GM23338 (cell line): Measurements from ENCODE around the gene FLG2.

Source experiments
- CREB1 ChIP-seq: fragments of 250-450 bp; sonication (Bioruptor Pico); IDR thresholded peaks from 2 replicates; pipeline ENCODE4 v1.5.0; 2020; ENCODE audit warnings: low read depth, mild to moderate bottlenecking, moderate library complexity
- EZH2 ChIP-seq: fragments of 200-600 bp; sonication (generic); IDR thresholded peaks from one replicate; pipeline ENCODE4 v1.8.0; 2017; ENCODE audit warnings: antibody characterized with exemption, mild to moderate bottlenecking, low read depth; ENCODE audit not compliant: unreplicated experiment
- EZH2phosphoT487 ChIP-seq: fragments of 200-600 bp; sonication (generic); IDR thresholded peaks from one replicate; pipeline ENCODE4 v1.8.1; 2018; ENCODE audit warnings: antibody characterized with exemption; ENCODE audit not compliant: unreplicated experiment
- POLR2AphosphoS5 ChIP-seq: IDR thresholded peaks from 2 replicates; pipeline ENCODE4 v1.6.1; 2016; ENCODE audit warnings: antibody characterized with exemption, low read depth
- TF ChIP-seq, protein P1 (sequence below), 2 experiments: fragments of 200-600 bp in 1 of 2; sonication (generic) in 1 of 2; conservative IDR thresholded peaks; 2 replicates each; pipeline versions ENCODE4 v1.5.1 to v1.6.1; 2016 to 2017; ENCODE audit warnings: antibody characterized with exemption in 2 of 2, low read depth in 2 of 2, mild to moderate bottlenecking in 2 of 2, moderate library complexity in 1 of 2
- TF ChIP-seq, protein P2 (sequence below): IDR thresholded peaks from one replicate; pipeline ENCODE4 v1.6.1; 2018; ENCODE audit warnings: antibody characterized with exemption; ENCODE audit not compliant: unreplicated experiment

DNA sequence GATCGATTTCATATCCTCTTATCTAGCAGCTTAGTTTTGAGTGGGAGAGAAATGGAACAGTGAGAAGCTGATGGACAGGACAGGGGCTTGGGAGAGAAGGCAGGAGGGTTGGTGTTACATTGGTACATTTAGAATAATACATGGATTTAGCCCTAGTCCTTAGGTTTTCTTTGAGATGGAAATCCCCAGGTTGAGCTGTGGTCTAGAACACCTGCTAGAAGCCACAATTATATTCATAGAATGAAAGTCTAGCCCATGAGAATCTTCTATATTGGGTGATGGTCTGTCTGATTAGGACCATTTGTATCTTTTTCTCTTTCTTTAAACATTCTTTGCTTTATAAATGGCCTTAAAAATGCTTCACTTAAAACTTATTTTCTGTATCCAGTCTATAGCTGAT is 34.3 kb upstream of the FLG2 start:
- TF ChIP-seq EZH2 (no peak), POLR2AphosphoS5 (no peak), EZH2phosphoT487 (no peak), CREB1 (CRISPR knock-in tag) (no peak)
- TF ChIP-seq, protein P1, sequence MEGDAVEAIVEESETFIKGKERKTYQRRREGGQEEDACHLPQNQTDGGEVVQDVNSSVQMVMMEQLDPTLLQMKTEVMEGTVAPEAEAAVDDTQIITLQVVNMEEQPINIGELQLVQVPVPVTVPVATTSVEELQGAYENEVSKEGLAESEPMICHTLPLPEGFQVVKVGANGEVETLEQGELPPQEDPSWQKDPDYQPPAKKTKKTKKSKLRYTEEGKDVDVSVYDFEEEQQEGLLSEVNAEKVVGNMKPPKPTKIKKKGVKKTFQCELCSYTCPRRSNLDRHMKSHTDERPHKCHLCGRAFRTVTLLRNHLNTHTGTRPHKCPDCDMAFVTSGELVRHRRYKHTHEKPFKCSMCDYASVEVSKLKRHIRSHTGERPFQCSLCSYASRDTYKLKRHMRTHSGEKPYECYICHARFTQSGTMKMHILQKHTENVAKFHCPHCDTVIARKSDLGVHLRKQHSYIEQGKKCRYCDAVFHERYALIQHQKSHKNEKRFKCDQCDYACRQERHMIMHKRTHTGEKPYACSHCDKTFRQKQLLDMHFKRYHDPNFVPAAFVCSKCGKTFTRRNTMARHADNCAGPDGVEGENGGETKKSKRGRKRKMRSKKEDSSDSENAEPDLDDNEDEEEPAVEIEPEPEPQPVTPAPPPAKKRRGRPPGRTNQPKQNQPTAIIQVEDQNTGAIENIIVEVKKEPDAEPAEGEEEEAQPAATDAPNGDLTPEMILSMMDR (conservative IDR thresholded peaks at IDR 0.05; ENCODE audit: low read depth in 2 of 2): no peak
- TF ChIP-seq, protein P2, sequence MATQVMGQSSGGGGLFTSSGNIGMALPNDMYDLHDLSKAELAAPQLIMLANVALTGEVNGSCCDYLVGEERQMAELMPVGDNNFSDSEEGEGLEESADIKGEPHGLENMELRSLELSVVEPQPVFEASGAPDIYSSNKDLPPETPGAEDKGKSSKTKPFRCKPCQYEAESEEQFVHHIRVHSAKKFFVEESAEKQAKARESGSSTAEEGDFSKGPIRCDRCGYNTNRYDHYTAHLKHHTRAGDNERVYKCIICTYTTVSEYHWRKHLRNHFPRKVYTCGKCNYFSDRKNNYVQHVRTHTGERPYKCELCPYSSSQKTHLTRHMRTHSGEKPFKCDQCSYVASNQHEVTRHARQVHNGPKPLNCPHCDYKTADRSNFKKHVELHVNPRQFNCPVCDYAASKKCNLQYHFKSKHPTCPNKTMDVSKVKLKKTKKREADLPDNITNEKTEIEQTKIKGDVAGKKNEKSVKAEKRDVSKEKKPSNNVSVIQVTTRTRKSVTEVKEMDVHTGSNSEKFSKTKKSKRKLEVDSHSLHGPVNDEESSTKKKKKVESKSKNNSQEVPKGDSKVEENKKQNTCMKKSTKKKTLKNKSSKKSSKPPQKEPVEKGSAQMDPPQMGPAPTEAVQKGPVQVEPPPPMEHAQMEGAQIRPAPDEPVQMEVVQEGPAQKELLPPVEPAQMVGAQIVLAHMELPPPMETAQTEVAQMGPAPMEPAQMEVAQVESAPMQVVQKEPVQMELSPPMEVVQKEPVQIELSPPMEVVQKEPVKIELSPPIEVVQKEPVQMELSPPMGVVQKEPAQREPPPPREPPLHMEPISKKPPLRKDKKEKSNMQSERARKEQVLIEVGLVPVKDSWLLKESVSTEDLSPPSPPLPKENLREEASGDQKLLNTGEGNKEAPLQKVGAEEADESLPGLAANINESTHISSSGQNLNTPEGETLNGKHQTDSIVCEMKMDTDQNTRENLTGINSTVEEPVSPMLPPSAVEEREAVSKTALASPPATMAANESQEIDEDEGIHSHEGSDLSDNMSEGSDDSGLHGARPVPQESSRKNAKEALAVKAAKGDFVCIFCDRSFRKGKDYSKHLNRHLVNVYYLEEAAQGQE: no peak
